ENCODE results near the gene CDKAL1. TPM values are rescaled to one million over a fixed set of nuclear protein-coding genes. Genes with fewer than 3 reads are reported as not detected.

CDKAL1 gene
- total and polyA plus RNA-seq, 10 of the 15 experiments (the other 5 are each of a cell fraction or from before 2014, with no cell fraction given): 10.7 to 26.9 (median 17.3) TPM

DNA sequence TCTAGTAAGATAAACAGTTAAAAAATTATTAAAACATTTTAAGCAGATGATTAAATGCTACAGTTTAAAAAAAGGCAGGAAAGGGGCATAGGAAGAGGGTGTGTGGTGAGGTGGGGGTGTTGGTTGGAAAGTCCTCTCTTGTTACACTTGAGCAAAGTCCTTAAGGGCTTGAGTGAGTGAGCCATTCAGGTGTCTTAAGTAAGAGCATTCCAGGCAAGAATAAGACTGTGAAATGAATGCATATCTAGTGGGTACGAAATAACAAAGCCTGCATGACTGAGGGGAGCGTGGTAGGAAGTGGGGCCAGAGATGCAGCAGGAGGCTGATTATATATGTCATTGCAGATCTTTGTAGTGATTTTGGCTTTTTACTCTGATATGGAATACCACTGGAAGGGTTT, 5.1 kb downstream of the CDKAL1 start (continued):
- TF ChIP-seq MYB (IDR thresholded peaks at IDR 0.05; ENCODE audit: borderline replicate concordance, low read depth, low read length) (no peak), GATAD2B (conservative IDR thresholded peaks at IDR 0.05; ENCODE audit: low read depth) (no peak), SIN3A (IDR thresholded peaks at IDR 0.05; ENCODE audit: low read depth, low read length) (no peak), ZNF592 (IDR thresholded peaks at IDR 0.05) (no peak)

DNA sequence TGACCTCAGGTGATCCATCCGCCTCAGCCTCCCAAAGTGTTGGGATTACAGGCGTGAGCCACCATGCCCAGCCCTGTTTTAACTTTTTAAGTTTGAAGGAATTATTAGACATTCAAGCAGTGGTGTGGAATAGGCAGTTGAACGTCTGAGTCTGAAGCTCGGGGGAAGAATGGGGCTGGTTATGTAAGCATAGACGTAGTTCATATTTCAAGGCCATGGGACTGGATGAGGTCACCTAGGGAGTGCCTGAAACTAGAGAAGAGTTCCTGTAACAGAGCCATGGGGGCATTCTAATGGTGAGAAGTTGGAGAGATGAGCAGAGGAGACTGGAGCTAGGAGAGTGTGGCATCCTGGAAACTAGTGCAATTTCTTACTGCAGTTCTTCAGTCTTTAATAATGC, 6.4 kb downstream of the CDKAL1 start:
- SMC1A ChIA-PET (ENCODE audit: uncharacterized antibody, unreplicated experiment): interaction anchor here (2.2 kb wide), 1 partner anchor 23 kb away, joined by 5 read pairs; no protein-coding TSS in a partner anchor
- TF ChIP-seq ZNF384 (IDR thresholded peaks at IDR 0.05; ENCODE audit: borderline replicate concordance, low read depth, low read length): no peak
- TF ChIP-seq, protein P1, sequence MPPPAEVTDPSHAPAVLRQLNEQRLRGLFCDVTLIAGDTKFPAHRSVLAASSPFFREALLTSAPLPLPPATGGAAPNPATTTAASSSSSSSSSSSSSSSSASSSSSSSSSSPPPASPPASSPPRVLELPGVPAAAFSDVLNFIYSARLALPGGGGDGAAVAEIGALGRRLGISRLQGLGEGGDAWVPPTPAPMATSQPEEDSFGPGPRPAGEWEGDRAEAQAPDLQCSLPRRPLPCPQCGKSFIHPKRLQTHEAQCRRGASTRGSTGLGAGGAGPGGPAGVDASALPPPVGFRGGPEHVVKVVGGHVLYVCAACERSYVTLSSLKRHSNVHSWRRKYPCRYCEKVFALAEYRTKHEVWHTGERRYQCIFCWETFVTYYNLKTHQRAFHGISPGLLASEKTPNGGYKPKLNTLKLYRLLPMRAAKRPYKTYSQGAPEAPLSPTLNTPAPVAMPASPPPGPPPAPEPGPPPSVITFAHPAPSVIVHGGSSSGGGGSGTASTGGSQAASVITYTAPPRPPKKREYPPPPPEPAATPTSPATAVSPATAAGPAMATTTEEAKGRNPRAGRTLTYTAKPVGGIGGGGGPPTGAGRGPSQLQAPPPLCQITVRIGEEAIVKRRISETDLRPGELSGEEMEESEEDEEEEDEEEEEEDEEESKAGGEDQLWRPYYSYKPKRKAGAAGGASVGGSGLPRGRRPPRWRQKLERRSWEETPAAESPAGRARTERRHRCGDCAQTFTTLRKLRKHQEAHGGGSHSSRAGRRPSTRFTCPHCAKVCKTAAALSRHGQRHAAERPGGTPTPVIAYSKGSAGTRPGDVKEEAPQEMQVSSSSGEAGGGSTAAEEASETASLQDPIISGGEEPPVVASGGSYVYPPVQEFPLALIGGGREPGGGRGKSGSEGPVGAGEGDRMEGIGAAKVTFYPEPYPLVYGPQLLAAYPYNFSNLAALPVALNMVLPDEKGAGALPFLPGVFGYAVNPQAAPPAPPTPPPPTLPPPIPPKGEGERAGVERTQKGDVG (CRISPR knock-in tag; IDR thresholded peaks at IDR 0.05): no peak
- TF ChIP-seq BCL11A (IDR thresholded peaks at IDR 0.05; ENCODE audit: low read depth, low read length): no peak
- no peak for TF ChIP-seq RBBP5 (conservative IDR thresholded peaks at IDR 0.05)
- no peak for TF ChIP-seq NRF1 (conservative IDR thresholded peaks at IDR 0.05; ENCODE audit: low read depth, low read length)
- POLR2A ChIA-PET: no interaction called here
- CTCF ChIA-PET: no interaction called here
- H3K4me3 ChIP-seq: no peak overlapping the region
- in situ Hi-C loops (cut with MboI) (no loop called here), intact Hi-C loops (cut with micrococcal nuclease; ENCODE audit: unreplicated experiment) (no loop called here)
- peaks cover 2 to 6% of the 10 kb centered on the region in 2 experiments; a peak in 3 of 4 replicates for H3K36me3 ChIP-seq (ENCODE audit: control insufficient read depth in 2 of 2, insufficient read depth in 2 of 2, low read length in 1 of 2)
- no peaks in the 10 kb centered on the region for H4K20me1 ChIP-seq (ENCODE audit: control insufficient read depth, insufficient read depth)
- BruUV-seq (replicated peaks): no TSS peak
- no peak overlapping the region for H2AFZ ChIP-seq (ENCODE audit: control insufficient read depth, low read depth, low read length)
- H3K4me2 ChIP-seq (ENCODE audit: control insufficient read depth, insufficient read depth): no peak overlapping the region
- H3K79me2 ChIP-seq (ENCODE audit: control insufficient read depth, insufficient read depth, low read length): peaks cover 22% of the 10 kb centered on the region
- DNase-seq (ENCODE audit: low read depth, low spot score): no peak
- peaks cover 18% of the 10 kb centered on the region; the same call in 1 of the 2 replicates for H3K4me1 ChIP-seq (ENCODE audit: control insufficient read depth, insufficient read depth, low read length)
- 93% methylated on average over 5 of the region's 5 CpGs for WGBS (ENCODE audit: insufficient coverage, insufficient replicate concordance, low lambda C conversion rate, missing lambda C conversion rate)
- H3K9ac ChIP-seq (ENCODE audit: control insufficient read depth, insufficient read depth, low read length): no peak overlapping the region
- no peak for FAIRE-seq
- peaks cover 3% of the 10 kb centered on the region; the same call in 2 of the 3 replicates for H3K9me3 ChIP-seq (replicated peaks; ENCODE audit: control insufficient read depth, insufficient read depth, low read length)
- H3K27ac ChIP-seq (ENCODE audit: control insufficient read depth, insufficient read depth): no peak overlapping the region
- ATAC-seq: no peak
- RAD21 ChIA-PET (ENCODE audit: unreplicated experiment): interaction anchor here (1.1 kb wide), 1 partner anchor 23 kb away, joined by 3 read pairs; no protein-coding TSS in a partner anchor
- no peaks in the 10 kb centered on the region for H3K27me3 ChIP-seq (replicated peaks in 1 of 2; ENCODE audit: control insufficient read depth in 2 of 2, insufficient read depth in 2 of 2, low read length in 1 of 2)
